ENCODE measurements around the gene IMPA2. TPM values are rescaled to one million over a fixed set of nuclear protein-coding genes. Genes with fewer than 3 reads are reported as not detected.
A peak's percentile ranks its signal among the peaks of the same experiment; 100 is the strongest.

IMPA2 gene
- total RNA-seq, 1 donor from 2014 or later: 41.9 TPM

DNA sequence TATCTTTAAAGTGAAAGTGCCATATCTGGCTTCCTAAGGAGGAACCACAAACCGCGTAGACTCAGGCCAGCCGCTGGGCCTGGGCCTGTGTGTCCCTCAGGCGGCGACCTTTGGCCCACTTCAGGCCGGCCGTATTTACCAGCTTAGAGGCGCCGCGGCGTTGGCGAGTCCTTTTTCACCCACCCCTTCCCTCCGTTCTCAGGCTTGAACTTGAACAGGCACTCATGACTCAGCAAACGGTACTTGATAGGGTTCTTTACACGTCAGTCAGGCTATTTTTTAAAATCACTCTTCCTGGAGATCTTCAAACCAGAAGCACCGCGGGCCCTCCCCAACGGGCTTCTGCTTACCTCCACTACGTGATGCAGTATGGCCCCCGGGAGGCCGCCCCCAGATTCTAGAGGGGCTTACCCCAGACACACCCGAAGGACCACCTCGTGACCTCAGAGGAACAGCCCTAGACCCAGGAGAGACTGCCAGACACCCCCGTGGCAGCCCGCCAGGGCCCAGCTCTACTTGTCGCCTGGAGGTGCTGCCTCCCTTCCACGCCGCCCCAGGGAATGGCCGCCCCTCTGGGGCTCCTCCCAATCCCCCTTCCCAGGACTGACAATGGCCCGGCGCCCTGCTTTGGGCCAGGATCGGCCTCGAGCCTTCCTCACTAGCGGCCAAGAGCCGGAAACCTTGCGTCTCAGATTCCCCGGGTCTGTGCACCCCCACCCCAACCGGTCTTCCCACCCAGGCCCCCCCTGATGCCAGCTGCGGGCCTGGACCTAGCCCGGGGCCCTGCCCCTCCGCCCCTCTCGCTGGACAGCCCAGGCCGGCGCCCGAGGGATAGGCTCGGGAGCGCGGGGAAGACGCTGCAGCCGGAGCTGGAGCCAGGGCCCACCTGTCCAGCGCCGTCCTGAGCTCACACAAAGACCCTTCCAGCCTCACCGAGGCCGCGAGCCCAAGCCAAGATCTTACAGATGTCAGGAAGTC, 33.8 kb upstream of the IMPA2 start:
- Histone ChIP-seq H3K4me3 (peak overlapping the region; percentile 70), H2AFZ (replicated peaks) (peak overlapping the region; percentile 89), H3K36me3 (no peaks in the 10 kb centered on the region), H3K27ac (no peak overlapping the region), H4K20me1 (ENCODE audit: low read depth) (no peaks in the 10 kb centered on the region), H3K27me3 (no peaks in the 10 kb centered on the region), H3K4me1 (peaks cover 16% of the 10 kb centered on the region), H3K79me2 (ENCODE audit: low read depth) (no peaks in the 10 kb centered on the region), H3K4me2 (peak overlapping the region; percentile 97), H3K9me3 (ENCODE audit: low read depth) (no peaks in the 10 kb centered on the region), H3K9ac (no peak overlapping the region), H3F3A (ENCODE audit: low read depth) (peaks cover 10% of the 10 kb centered on the region)
- peak overlapping the region; percentile 78 for H3K4me3 Mint-ChIP-seq
- H3K4me1 Mint-ChIP-seq: peaks cover 39% of the 10 kb centered on the region
- no peaks in the 10 kb centered on the region for H3K36me3 Mint-ChIP-seq
- DNase-seq (ENCODE audit: low spot score): peak; percentile 79
- H3K27me3 Mint-ChIP-seq (ENCODE audit: insufficient read depth, low read depth): peaks cover 7% of the 10 kb centered on the region
- H3K27ac Mint-ChIP-seq: no peak overlapping the region
- no peaks in the 10 kb centered on the region for H3K9me3 Mint-ChIP-seq
- TF ChIP-seq EZH2phosphoT487 (IDR thresholded peaks at IDR 0.05): no peak
- no peak for TF ChIP-seq CTCF (IDR thresholded peaks at IDR 0.05)
- no peak for TF ChIP-seq EZH2 (IDR thresholded peaks at IDR 0.05)

GRCh38 chr18:11948852-11949523, 32.3 kb upstream of the IMPA2 start:
- Histone ChIP-seq H3K27ac (no peak overlapping the region), H3K9ac (no peak overlapping the region), H2AFZ (replicated peaks) (no peak overlapping the region), H3K27me3 (no peaks in the 10 kb centered on the region), H3K4me1 (peaks cover 16% of the 10 kb centered on the region), H3K4me2 (no peak overlapping the region), H3K79me2 (ENCODE audit: low read depth) (no peaks in the 10 kb centered on the region), H3K36me3 (no peaks in the 10 kb centered on the region), H4K20me1 (ENCODE audit: low read depth) (no peaks in the 10 kb centered on the region), H3K4me3 (no peak overlapping the region), H3F3A (ENCODE audit: low read depth) (peaks cover 10% of the 10 kb centered on the region), H3K9me3 (ENCODE audit: low read depth) (no peaks in the 10 kb centered on the region)
- Mint-ChIP-seq H3K4me1 (peaks cover 39% of the 10 kb centered on the region), H3K36me3 (no peaks in the 10 kb centered on the region), H3K4me3 (no peak overlapping the region), H3K27me3 (ENCODE audit: insufficient read depth, low read depth) (peaks cover 7% of the 10 kb centered on the region), H3K27ac (no peak overlapping the region), H3K9me3 (no peaks in the 10 kb centered on the region)
- no peak for DNase-seq (ENCODE audit: low spot score)
- TF ChIP-seq EZH2phosphoT487 (IDR thresholded peaks at IDR 0.05): no peak
- no peak for TF ChIP-seq EZH2 (IDR thresholded peaks at IDR 0.05)
- TF ChIP-seq CTCF (IDR thresholded peaks at IDR 0.05): no peak

DNA sequence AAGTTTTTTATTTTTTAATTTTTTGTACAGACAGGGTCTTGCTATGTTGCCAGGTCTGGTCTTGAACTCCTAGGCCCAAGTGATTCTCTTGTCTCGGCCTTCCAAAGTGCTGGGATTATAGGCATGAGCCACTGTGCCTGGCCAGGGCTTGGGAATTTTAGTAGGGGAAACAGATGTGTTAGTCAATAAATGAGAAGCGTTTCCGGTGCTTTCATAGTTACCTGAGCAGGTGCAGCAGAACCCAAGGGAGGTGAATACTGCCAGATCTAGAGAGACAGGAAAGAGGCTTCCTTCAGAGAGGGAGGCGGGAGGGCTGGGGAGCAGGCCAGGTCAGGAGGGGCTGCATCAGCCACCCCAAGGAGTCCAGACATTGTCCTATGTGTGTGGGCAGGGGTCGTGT, 30.5 kb upstream of the IMPA2 start:
- Histone ChIP-seq H3K9me3 (ENCODE audit: low read depth) (no peaks in the 10 kb centered on the region), H3K27me3 (no peaks in the 10 kb centered on the region), H3K36me3 (no peaks in the 10 kb centered on the region), H3K79me2 (ENCODE audit: low read depth) (no peaks in the 10 kb centered on the region), H3K27ac (no peak overlapping the region), H4K20me1 (ENCODE audit: low read depth) (no peaks in the 10 kb centered on the region), H2AFZ (replicated peaks) (no peak overlapping the region), H3K4me3 (no peak overlapping the region), H3K4me1 (peaks cover 16% of the 10 kb centered on the region), H3F3A (ENCODE audit: low read depth) (peaks cover 13% of the 10 kb centered on the region), H3K4me2 (no peak overlapping the region), H3K9ac (no peak overlapping the region)
- Mint-ChIP-seq H3K36me3 (no peaks in the 10 kb centered on the region), H3K4me3 (no peak overlapping the region), H3K9me3 (peaks cover 4% of the 10 kb centered on the region), H3K27ac (no peak overlapping the region), H3K4me1 (peaks cover 41% of the 10 kb centered on the region), H3K27me3 (ENCODE audit: insufficient read depth, low read depth) (peaks cover 10% of the 10 kb centered on the region)
- DNase-seq (ENCODE audit: low spot score): no peak
- TF ChIP-seq EZH2 (IDR thresholded peaks at IDR 0.05): no peak
- no peak for TF ChIP-seq EZH2phosphoT487 (IDR thresholded peaks at IDR 0.05)
- no peak for TF ChIP-seq CTCF (IDR thresholded peaks at IDR 0.05)

Data from neural progenitor cell (in vitro differentiated cells).